ENCODE data around the gene AJAP1. TPM values are rescaled to one million over a fixed set of nuclear protein-coding genes. Genes with fewer than 3 reads are reported as not detected.

AJAP1 gene
- total RNA-seq, 1 donor from 2014 or later: 0.44 TPM

- ATAC-seq: no peak
Measured at GRCh38 chr1:4684136-4684535, 29.7 kb downstream of the AJAP1 start.

- ATAC-seq: no peak
Measured at GRCh38 chr1:4684864-4685522, 30.6 kb downstream of the AJAP1 start.

GRCh38 chr1:4685523-4685865 lies 31.1 kb downstream of the AJAP1 start:
- ATAC-seq: no peak

- ATAC-seq: no peak
Measured at GRCh38 chr1:4687943-4688342, 33.5 kb downstream of the AJAP1 start.

- no peak for ATAC-seq
Measured at GRCh38 chr1:4689271-4689935, 35.0 kb downstream of the AJAP1 start.

- ATAC-seq: no peak
Measured at GRCh38 chr1:4689941-4690635, 35.7 kb downstream of the AJAP1 start.

- peak; percentile 48 for ATAC-seq
Measured at GRCh38 chr1:4690951-4691675, 36.7 kb downstream of the AJAP1 start.

GRCh38 chr1:4691766-4692405 lies 37.5 kb downstream of the AJAP1 start:
- no peak for ATAC-seq

GRCh38 chr1:4692437-4692836 lies 38.0 kb downstream of the AJAP1 start:
- no peak for ATAC-seq

- ATAC-seq: no peak
Measured at GRCh38 chr1:4693331-4693730, 38.9 kb downstream of the AJAP1 start.

GRCh38 chr1:4693891-4694290 lies 39.5 kb downstream of the AJAP1 start:
- no peak for ATAC-seq

GRCh38 chr1:4694492-4694891 lies 40.1 kb downstream of the AJAP1 start:
- ATAC-seq: no peak

GRCh38 chr1:4695241-4695640 lies 40.8 kb downstream of the AJAP1 start:
- ATAC-seq: no peak

GRCh38 chr1:4696161-4696745 lies 41.8 kb downstream of the AJAP1 start:
- ATAC-seq: no peak

- no peak for ATAC-seq
Measured at GRCh38 chr1:4696753-4697152, 42.3 kb downstream of the AJAP1 start.

- no peak for ATAC-seq
Measured at GRCh38 chr1:4697801-4698200, 43.4 kb downstream of the AJAP1 start.

GRCh38 chr1:4698911-4699310 lies 44.5 kb downstream of the AJAP1 start:
- no peak for ATAC-seq

GRCh38 chr1:4699376-4700301 lies 45.2 kb downstream of the AJAP1 start:
- ATAC-seq: no peak

GRCh38 chr1:4700801-4701200 lies 46.4 kb downstream of the AJAP1 start:
- ATAC-seq: peak; percentile 19

GRCh38 chr1:4701276-4701675 lies 46.9 kb downstream of the AJAP1 start:
- no peak for ATAC-seq

GRCh38 chr1:4702464-4702863 lies 48.1 kb downstream of the AJAP1 start:
- peak; percentile 4 for ATAC-seq

All from esophagus mucosa (tissue), 1 donor.